ENCODE results near the gene GSTT2.

DNA sequence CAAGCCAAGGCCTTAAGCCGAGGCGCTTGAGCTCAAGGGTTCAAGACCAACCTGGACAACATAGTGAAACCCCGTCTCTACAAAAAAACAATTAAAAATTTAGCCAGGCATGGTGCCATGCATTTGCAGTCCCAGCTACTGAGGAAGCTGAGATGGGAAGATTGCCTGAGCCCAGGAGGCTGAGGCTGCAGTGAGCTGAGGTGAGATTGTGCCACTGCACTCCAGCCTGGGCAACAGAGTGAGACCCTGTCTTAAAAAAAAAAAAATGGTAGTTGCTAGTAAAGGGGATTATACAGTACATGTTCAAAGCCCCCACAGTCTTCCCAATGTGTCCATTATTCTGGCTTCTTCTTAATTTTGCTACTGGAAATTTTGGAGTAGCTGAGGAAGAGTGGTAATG is 49.4 kb downstream of the GSTT2 start:
- TF ChIP-seq POLR2A (IDR thresholded peaks at IDR 0.05): no peak
- TF ChIP-seq, protein P1, sequence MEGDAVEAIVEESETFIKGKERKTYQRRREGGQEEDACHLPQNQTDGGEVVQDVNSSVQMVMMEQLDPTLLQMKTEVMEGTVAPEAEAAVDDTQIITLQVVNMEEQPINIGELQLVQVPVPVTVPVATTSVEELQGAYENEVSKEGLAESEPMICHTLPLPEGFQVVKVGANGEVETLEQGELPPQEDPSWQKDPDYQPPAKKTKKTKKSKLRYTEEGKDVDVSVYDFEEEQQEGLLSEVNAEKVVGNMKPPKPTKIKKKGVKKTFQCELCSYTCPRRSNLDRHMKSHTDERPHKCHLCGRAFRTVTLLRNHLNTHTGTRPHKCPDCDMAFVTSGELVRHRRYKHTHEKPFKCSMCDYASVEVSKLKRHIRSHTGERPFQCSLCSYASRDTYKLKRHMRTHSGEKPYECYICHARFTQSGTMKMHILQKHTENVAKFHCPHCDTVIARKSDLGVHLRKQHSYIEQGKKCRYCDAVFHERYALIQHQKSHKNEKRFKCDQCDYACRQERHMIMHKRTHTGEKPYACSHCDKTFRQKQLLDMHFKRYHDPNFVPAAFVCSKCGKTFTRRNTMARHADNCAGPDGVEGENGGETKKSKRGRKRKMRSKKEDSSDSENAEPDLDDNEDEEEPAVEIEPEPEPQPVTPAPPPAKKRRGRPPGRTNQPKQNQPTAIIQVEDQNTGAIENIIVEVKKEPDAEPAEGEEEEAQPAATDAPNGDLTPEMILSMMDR (IDR thresholded peaks at IDR 0.05): no peak

All from right lobe of liver (tissue), 4 donors.